Measurements from ENCODE around the gene NARS2.
"Not testable (repeated sequence)": the region's sequence is repeated elsewhere in the genome, so short reads cannot be mapped to it uniquely, and the experiment has no call there.

The NARS2 gene

DNA sequence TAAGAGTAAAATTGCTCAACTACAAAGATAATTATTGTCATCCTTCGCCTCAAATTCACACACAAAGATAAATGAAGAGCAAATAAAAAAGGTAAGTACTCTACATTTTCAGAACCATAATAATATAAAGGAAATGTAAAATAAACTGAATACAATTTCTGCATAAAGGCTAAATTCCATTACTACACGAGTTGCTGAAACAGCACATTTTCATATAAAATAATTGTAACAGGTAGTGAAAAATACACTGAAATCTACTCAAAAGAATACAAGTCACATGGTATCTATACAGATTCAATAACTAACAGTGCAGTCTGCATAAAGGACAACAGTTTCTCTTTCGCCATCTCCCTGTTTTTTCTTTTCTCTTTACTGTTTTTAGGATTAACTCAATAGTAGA lies 102.3 kb downstream of the NARS2 start:
- no peak for DNase-seq

DNA sequence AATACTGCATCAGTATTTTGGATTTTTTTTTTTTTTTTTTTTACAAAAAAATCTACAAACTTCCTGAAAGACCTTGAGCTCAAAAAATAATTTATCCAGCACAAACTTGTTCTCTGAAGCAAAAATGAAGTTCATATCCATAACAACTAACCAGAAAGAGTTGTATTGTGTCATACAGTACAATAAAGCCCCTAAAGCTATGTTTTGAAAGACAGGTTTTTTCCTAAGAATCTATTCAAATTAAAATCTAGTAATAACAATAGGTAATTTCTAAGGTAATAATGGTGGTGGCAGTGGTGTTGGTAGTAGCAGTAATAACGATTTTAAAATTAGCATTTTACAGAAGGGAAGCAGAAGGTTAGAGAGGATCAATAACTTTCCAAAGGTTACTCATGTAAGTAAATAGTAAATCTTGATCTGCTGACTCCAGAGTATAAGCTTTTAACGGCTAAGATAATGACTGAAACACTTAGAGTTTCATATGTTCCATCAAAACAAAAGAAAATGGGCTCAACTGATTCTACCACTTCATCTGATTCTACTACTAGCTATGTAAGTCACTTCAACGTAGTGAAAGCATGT lies 103.7 kb downstream of the NARS2 start:
- DNase-seq = no peak

- no peak for DNase-seq
These were observed 104.8 kb downstream of the NARS2 start for GRCh38 chr11:78469896-78470295.

GRCh38 chr11:78467931-78468330 lies 106.7 kb downstream of the NARS2 start:
- DNase-seq = no peak

DNA sequence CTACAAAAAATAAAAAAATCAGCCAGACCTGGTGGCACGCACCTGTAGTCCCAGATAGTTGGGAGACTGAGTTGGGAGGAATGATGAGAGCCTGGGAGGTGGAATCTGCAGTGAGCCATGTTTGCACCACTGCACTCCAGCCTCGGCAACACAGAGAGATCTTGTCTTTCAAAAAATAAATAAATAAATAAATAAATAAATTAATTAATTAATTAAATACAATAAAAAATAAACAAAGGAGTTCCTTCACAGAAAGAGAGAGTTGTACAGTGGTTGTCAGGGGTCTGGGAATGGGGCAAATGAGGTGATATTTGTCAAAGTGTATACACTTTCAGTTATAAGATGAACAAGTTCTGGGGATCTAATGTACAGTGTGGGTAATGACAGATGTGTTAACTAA lies 107.3 kb downstream of the NARS2 start:
- DNase-seq = no peak

DNA sequence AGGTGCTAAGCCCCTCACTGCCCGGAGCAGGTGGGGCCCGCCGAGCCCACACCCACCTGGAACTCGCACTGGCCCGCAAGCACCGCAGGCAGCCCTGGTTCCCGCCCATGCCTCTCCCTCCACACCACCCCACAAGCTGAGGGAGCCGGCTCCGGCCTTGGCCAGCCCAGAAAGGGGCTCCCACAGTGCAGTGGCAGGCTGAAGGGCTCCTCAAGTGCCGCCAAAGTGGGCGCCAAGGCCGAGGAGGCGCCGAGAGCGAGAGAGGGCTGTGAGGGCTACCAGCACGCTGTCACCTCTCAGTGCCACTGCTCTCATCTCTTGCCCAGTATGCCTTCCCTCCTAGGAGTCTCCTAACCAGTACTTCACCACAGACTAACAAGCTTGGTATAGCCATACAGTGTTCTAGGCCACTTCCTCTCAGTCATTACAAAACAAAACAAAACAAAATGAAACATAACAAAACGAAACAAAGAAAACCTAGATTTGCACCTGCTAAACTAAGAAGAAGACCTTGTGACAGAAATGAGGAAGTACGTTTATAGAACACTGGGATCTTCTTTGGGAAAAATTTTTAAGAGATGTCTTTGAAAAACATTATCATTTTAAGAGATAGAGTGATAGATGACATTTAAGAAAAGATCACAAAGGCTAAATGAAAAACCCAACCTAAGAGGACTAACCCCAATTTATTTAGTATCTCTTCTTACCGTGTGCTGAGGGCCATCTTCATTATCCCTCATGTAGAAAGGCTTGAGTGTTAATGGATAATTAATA lies 109.3 kb downstream of the NARS2 start:
- peak; percentile 2 for DNase-seq

- not testable (repeated sequence) for DNase-seq
These were observed 109.9 kb downstream of the NARS2 start for GRCh38 chr11:78464787-78465168.

DNA sequence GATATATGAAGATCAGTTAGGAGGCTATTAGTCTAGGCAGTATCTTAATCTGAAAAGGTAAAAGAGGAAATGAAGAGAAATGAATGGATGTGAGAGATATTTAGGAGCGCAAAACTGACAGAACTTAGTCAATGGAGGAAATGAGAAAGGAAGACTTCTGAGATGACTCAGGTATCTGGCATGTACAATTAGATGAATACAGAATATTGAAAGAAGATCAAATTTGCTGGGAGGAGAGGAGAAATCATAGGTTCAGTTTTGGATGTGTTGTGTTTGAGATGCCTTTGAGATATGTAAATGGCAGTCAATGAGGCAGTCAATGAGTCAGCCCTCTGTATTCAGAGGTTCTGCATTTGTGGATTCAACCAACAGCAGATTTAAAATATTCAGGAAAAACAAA lies 114.2 kb downstream of the NARS2 start:
- no peak for DNase-seq

DNA sequence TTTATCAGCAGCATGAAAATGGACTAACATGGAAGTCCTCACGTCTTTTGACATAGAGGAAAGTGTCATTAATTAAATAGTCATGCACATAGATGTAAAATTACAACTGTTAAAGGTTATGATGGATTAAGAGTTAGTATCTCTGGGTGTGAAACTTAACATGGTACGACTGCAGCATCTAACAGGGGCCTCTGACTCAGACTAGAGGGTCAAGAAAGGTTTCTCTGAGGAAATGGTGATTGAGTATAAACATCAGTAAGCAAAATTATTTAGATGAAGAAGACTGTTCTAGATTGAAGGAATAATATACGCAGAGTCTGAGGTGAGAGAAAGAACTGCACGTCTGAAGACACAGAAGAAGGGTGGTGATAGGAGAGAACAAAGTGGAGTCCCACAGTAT lies 114.9 kb downstream of the NARS2 start:
- no peak for DNase-seq

- DNase-seq = no peak
These were observed 117.2 kb downstream of the NARS2 start for GRCh38 chr11:78457448-78457847.

DNA sequence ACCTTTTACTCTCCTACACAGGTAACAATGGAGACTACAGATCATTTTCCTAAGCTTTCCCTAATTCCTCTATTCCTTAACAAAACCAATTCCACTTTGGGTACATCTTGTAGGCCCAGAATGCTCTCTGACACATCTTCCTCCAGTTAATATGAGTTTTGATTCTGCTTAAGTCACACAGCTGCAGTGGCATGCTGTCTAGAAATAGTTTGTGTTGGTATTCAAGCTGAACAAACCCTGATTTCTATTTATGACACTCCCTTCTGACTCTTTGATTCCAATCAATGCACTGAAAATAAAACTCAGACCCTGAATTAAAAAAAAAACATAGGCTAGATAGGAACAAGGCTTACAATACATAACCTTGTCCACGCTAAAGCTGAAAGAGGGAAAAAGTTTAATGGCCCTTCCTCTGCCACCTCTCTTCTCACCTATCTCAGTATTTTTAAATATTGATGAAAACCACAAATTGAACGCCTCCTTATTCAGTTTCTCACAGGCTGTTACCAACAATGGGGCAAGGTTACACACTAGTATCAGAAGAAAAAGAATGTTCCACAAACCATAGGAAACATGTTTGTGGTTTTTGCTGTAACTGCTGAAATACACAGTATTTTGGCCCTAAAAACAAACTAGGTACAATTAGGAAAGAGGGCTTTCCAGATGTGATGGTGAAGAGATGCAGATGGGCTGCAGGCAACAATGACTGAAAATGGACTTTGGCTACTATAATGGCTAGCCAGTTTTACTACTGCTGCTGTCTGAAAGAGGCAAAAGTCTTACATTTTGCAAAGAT lies 121.3 kb downstream of the NARS2 start:
- no peak for DNase-seq

DNA sequence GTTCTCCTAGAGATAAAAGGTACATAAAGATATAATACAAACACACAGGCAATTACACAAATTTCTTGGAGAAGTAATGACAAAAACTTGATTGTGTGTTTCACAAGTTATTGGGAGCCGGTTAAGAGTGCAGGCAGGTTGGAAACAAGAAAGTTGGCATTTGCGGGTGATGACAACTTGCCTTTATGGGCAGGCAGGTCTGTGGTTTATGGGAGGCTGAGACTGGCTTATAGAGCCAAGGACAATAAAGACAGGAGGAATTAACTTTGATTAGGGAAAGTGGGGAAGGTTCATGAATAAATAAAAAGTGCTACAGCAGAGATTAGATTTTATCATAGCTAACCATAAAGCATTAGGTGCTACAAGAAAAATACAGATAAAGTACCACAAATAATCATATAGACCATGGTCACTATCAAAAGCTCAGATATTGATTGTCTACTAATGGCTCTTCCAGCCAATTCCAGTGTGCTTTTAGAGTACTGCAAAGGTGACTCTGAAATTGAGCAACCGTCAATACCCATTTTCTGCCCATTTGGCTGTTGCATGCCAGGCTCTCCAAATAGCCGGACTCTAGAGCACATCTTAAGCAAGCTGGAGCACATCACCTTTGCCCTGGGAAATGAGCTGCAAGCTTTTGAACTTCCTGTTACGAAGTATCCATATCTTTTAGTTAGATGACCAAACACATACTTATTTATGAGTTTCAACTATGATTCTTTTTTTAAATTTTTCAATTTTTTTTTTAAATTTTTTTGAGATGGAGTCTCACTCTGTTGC lies 123.1 kb downstream of the NARS2 start:
- no peak for DNase-seq

DNA sequence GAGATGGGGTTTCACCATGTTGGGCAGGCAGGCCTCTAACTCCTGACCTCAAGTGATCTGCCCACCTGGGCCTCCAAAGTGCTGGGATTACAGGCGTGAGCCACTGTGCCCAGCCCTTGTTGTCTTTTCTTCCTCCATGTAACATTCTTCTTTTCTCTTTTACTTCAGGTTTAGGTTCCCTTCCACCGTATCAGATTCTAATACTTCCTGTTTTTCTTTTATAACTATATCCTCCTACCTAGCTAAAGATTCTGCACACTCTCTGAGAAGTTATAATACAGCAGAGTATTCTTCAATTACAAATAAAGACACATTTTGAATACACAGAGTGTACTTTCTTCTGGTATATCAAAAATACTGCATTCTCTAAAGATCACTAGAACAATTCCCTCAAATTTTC lies 123.8 kb downstream of the NARS2 start:
- no peak for DNase-seq

- no peak for DNase-seq
These were observed 124.8 kb downstream of the NARS2 start for GRCh38 chr11:78449866-78450265.

DNA sequence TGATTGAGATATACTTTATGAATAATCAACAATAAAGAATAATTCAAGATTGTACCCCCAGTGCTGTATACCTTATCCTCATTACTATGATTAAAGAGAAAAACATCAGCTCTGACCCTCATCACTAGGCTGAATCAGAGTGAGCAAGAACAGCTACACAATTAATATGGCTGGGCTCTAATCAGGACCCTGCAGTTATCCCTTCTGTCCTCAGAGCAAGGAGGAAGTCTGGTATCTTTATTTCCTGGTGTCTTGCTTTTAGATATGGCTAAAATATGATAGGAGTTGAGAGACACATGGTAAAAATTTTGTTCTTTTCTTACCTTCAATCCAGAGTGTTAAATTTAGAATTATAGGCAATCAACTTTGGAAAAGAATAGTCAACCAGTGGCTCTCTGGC lies 128.5 kb downstream of the NARS2 start:
- DNase-seq = no peak

DNA sequence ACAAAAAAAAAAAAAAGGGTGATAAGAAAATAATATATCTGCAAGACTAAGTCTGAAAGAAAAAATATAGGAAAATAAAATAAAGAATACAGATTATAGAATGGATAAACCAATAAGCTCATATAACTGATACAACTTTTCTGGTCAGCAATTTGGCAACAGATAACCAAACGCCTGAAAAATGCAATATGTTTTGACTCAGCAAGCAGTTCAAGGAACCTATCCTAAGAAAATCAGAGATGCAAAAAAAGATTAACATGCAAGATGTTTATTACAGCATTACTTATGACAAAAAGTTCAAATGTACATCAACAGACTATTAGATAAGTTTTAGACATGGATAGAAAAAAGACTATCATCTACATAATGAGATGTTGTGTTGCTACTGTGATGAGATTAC lies 129.9 kb downstream of the NARS2 start:
- DNase-seq = no peak

- DNase-seq = no peak
These were observed 132.7 kb downstream of the NARS2 start for GRCh38 chr11:78441956-78442355.

GRCh38 chr11:78438298-78438975 lies 136.2 kb downstream of the NARS2 start:
- no peak for DNase-seq

- no peak for DNase-seq
These were observed 141.7 kb downstream of the NARS2 start for GRCh38 chr11:78432956-78433355.

DNA sequence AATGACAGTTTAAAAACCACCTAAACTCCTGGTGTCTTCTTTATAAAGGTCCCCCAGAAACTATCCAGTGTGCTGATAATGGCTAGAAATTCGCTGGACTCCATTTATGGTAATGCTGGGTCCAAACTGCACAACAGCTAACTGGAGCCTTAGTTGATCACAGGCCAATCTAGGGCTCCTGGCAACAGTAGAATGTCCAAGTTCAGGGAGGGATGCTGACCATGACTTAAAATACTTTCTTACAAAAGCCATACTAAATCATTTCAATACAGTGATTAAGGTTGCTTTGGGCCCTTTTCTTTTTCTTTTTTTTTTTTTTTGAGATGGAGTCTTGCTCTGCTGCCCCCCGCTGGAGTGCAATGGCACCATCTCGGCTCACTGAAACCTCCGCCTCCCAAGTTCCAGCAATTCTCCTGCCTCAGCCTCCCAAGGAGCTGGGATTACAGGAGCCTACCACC lies 142.6 kb downstream of the NARS2 start:
- no peak for DNase-seq

DNA sequence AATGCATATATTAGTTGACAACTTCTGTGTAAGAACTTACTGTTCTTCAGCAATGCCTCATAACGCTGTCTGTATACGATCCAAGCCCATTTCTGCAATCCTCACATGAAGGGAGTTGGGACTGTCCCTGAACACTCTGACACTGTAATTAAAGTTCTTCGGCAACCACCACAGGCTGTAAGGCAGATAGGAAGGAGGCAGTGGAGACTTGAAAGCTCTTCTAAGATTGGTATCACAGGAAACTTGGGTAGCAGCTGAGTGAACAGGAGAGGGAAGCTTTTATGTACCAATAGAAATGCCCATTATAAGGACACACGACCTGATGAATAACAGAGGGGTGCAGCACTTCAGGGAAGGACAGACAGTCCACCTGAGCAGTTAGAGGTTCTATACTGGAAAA lies 145.0 kb downstream of the NARS2 start:
- DNase-seq = no peak

GRCh38 chr11:78429209-78429608 lies 145.5 kb downstream of the NARS2 start:
- no peak for DNase-seq

- no peak for DNase-seq
These were observed 145.9 kb downstream of the NARS2 start for GRCh38 chr11:78428773-78429172.
